ENCODE data around the gene PC. TPM values are rescaled to one million over a fixed set of nuclear protein-coding genes. Genes with fewer than 3 reads are reported as not detected.

PC gene
- total and polyA plus RNA-seq, 12 donors: 40.6 to 231 (median 83.2) TPM

DNA sequence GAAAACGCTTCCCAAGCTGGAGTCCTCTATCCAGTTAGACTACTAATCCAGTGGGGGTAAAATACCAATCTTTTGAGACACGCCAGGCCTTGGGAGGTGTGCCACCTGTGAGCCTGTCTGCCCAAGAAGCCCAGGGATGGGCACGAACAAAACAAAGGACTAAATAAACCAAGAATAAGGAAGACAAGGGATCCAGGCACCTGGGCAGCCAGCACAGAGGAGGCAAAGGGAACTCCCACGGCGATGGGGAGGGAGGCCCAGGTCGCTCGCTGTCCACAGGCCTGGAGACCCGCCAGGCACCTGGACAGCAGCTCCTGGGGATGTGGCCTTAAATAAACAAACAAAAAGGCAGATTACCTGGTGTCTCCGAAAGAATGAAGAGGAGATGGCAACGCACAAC lies 69.9 kb downstream of the PC start:
- DNase-seq: no peak
- TF ChIP-seq, protein P1, sequence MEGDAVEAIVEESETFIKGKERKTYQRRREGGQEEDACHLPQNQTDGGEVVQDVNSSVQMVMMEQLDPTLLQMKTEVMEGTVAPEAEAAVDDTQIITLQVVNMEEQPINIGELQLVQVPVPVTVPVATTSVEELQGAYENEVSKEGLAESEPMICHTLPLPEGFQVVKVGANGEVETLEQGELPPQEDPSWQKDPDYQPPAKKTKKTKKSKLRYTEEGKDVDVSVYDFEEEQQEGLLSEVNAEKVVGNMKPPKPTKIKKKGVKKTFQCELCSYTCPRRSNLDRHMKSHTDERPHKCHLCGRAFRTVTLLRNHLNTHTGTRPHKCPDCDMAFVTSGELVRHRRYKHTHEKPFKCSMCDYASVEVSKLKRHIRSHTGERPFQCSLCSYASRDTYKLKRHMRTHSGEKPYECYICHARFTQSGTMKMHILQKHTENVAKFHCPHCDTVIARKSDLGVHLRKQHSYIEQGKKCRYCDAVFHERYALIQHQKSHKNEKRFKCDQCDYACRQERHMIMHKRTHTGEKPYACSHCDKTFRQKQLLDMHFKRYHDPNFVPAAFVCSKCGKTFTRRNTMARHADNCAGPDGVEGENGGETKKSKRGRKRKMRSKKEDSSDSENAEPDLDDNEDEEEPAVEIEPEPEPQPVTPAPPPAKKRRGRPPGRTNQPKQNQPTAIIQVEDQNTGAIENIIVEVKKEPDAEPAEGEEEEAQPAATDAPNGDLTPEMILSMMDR (IDR thresholded peaks at IDR 0.05): no peak
- TF ChIP-seq POLR2A (IDR thresholded peaks at IDR 0.05): no peak
- WGBS, 4 donors: 95 to 98% (median 96%) methylated on average over 9 to 10 of the region's 10 CpGs
- intact Hi-C loops (cut with DNase I): no loop called here
- Histone ChIP-seq H3K27me3 (no peaks in the 10 kb centered on the region), H3K9me3 (replicated peaks in 1 of 3) (no peaks in the 10 kb centered on the region), H3K36me3 (replicated peaks in 1 of 2) (no peaks in the 10 kb centered on the region), H3K4me1 (replicated peaks in 1 of 2) (peaks cover 5 to 10% of the 10 kb centered on the region in 2 donors), H3K4me3 (no peak overlapping the region), H3K27ac (no peak overlapping the region)

DNA sequence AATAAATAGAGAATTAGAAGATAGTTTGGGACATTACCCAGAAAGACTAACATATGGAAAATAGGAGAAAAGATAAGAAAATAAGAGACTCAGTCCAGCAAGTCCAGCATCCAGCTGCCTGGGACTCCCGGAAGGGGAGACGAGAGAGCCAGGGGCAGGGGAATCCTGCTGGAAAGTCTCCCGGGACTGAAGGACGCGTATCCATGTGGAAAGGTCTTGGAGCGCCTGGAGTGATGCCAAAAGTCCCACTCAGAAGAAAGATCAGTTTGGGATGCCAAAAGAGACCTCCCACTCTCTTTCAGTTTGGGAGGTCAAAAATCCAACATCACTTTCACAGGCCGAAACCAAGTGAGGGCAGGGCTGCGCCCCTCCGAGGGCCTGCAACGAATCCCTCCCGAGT lies 70.7 kb downstream of the PC start:
- Histone ChIP-seq H3K27ac (peak overlapping the region in 2 of 5 donors; percentile 44 to 60), H3K27me3 (no peaks in the 10 kb centered on the region)
- 77 to 93% (median 80%) methylated on average over 11 of the region's 11 CpGs for WGBS, 4 donors

DNA sequence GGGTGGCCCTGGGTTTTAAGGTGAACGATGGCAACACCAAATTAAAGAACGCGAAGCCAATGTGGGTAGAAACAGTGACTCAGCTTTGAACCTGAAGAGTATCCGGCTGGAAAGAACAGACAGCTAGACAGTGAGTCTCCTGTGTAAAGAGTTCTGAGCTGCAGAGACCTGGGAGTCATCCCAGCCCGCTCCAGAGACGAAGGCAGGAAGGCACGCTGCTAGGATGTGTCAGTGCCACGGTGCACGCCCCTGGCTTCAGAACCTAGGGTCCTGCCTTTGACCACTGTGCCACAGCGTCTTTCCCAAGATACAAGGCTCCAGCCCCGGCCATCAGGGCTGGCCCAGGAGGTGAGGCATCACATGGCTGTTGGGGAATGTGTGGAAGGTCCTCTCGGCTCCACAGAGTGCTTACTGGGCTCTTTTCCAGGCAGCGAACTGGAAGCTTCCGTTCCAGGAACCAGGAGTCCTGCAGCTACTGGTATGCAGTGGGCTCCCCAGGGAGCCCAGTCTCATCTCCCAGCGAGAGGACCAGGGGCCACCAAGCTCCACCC lies 71.4 kb downstream of the PC start:
- H3K4me3 ChIP-seq: no peak overlapping the region
- H3K27ac ChIP-seq: peak overlapping the region in 1 of 5 donors; percentile 44
- H3K9me3 ChIP-seq (replicated peaks in 1 of 3): no peaks in the 10 kb centered on the region
- no peaks in the 10 kb centered on the region for H3K27me3 ChIP-seq
- DNase-seq: peak in 4 of 7 donors; percentile 40 to 73 (median 49)
- no peak for TF ChIP-seq POLR2A (IDR thresholded peaks at IDR 0.05)
- TF ChIP-seq, protein P1 (IDR thresholded peaks at IDR 0.05): no peak
- 85 to 93% (median 90%) methylated on average over 10 to 15 of the region's 15 CpGs for WGBS, 4 donors
- H3K36me3 ChIP-seq (replicated peaks in 1 of 2): no peaks in the 10 kb centered on the region
- H3K4me1 ChIP-seq (replicated peaks in 1 of 2): peaks cover 13 to 25% of the 10 kb centered on the region in 2 donors
- intact Hi-C loops (cut with DNase I): no loop called here

More for the DNA sequence above, 70.7 kb downstream of the PC start:
- no peaks in the 10 kb centered on the region for H3K36me3 ChIP-seq (replicated peaks in 1 of 2)
- no peak for DNase-seq
- H3K4me3 ChIP-seq: no peak overlapping the region
- peaks cover 8 to 18% of the 10 kb centered on the region in 2 donors for H3K4me1 ChIP-seq (replicated peaks in 1 of 2)
- intact Hi-C loops (cut with DNase I): no loop called here
- no peak for TF ChIP-seq POLR2A (IDR thresholded peaks at IDR 0.05)
- TF ChIP-seq, protein P1 (IDR thresholded peaks at IDR 0.05): no peak
- H3K9me3 ChIP-seq (replicated peaks in 1 of 3): no peaks in the 10 kb centered on the region

DNA sequence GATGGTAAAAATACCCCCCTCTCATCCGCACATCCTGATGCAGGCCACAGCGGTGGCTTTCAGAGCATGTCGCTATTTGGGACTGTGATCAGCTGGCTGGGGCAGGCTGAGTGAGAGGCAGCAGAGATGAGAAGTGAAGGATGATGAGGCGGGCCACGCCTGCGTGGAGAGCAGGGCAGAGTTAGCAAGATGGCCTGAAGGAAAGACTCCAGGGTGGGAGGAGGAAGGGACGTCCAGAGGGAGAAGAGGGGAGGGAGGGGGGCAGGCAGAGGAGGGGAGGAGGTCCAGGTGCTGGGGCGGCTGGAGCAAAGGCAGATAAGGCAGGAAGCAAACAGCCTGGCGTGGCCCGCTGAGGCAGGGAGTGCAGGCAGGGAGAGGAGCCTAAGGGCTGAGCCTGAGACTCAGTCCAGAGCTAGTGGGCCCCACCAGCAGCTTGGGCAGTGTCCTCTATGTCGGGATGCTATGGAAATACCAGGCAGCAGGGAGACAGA lies 72.2 kb downstream of the PC start:
- Histone ChIP-seq H3K27ac (peak overlapping the region in 2 of 5 donors; percentile 1 to 47), H3K4me3 (no peak overlapping the region), H3K9me3 (replicated peaks in 1 of 3) (no peaks in the 10 kb centered on the region), H3K4me1 (replicated peaks in 1 of 2) (peaks cover 16 to 32% of the 10 kb centered on the region in 2 donors), H3K27me3 (no peaks in the 10 kb centered on the region), H3K36me3 (replicated peaks in 1 of 2) (no peaks in the 10 kb centered on the region)
- WGBS, 4 donors: 81 to 87% (median 86%) methylated on average over 10 to 11 of the region's 11 CpGs
- DNase-seq: no peak
- TF ChIP-seq, protein P1 (IDR thresholded peaks at IDR 0.05): no peak
- no peak for TF ChIP-seq POLR2A (IDR thresholded peaks at IDR 0.05)
- intact Hi-C loops (cut with DNase I): no loop called here
